Stimulated activated CD8-positive, alpha-beta memory T cell treated with anti-CD3 and anti-CD28 coated beads, Interleukin-12 subunit alpha, Interleukin-12 subunit beta, amount 100 ng/mL, for 24 hours (primary cell): ENCODE results near the gene TET2.

Source experiments
- DNase-seq: peaks from one replicate; pipeline ENCODE4 v3.0.0-alpha.2; 2020; ENCODE audit errors: extremely low read depth

Gene TET2

GRCh38 chr4:105140684-105141490, 5.8 kb upstream of the TET2 start:
- no peak for DNase-seq

DNA sequence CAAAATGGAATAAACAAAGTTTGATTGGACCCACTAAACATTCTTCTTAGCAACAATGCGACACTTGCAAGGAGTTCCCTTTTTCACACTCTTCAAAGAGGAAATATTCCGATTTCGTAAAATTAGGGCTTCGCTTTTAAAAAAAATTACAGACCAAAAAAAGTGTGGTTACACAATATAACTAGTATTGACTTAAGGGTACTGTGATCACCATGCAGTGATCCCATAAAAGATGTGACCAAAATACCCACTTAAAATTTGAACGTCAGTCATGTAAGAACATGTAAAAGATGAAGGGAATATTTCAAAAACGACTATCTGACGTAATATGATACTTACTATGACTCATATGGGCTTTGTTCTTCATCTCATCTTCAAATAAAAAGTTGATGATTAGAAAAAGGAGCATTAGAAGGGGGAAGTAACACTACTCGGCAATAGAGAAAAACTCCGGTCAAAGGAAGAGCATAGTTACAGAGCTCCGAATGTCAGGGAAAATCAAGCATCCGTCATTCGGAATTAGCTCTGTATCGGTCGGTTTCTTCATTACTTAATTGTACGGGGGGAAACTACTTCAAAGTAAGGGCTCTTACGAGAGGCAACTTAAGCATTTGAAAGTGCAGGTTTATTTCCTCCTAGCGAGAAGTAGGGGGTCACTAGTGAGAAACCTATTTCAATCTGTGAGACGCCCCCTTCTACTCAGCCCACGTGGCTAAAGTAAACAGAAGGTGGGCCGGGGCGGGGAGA, 1.3 kb upstream of the TET2 start:
- no peak for DNase-seq

GRCh38 chr4:105145903-105146275, 787 bp upstream of the TET2 start:
- DNase-seq, result no peak

GRCh38 chr4:105147016-105147552, 408 bp downstream of the TET2 start:
- DNase-seq, result no peak

DNA sequence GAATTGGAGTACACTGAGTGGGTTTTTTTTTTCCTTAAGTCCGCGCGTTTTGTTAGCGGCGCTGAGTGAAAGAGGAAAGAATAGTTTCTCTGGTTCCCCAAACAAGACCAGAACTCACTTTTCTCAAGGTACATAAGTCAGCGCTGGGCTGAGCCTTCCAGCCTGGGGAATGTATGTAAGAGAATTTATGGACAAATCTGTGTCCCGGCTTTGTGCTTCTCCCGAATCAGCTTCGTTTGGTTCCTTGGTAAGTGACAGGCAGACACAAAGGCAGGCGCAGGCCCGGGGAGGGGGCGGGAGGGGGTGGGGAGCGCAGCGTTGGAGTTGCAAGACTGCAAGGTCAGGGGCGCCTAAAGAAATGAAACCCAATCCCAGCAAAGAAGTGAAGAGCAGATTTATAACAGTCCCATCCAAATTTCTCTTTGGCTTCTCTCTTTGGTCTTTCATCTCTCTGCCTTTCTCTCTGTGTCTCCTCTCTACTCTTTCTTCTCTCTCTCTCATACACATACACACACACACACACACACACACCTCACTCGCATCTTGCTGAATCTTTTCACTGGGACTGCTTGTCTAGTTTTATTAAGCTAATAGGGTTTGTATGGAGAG, 981 bp downstream of the TET2 start:
- DNase-seq, result no peak

DNA sequence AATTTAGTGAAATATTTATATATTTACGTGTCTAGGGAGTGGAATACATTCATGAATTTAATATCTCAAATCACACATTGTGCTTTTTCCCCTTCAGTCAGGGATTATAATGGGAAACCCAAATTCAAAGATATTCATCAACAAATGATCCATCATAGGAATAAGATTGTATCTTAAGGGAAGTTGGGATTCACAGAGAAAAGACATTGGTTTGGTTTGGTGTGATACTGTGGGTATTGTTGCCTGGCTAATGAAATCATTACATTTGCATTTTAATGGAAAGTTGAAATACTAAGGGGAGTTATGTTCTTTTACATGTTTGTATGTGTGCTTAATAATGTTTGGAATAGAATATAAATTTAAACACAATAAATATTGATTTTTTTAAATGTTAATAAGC, 1.7 kb downstream of the TET2 start:
- no peak for DNase-seq

GRCh38 chr4:105148776-105149175, 2.1 kb downstream of the TET2 start:
- no peak for DNase-seq

DNA sequence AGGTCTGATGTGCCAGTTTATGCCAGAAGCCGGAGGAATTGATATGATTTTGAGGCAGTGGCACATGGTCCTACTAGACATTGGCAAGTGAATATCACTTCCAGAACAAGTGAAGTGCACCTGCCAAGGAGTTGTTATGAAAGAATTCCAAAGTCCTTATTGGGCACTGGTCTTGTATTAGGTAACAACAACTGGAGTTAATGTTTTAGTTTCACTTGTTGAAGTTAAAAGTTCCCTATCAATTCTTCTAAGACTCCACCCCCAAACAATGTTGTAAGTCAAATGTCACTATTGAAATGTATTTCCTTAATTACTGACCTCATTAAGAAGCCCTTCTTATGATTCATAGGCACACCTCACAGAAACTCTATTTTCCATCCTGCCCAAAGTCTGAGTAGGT, 3.1 kb downstream of the TET2 start:
- DNase-seq, result no peak

- DNase-seq, result no peak
Measured at GRCh38 chr4:105150503-105150902, 3.8 kb downstream of the TET2 start.

- DNase-seq, result no peak
Measured at GRCh38 chr4:105153749-105154148, 7.1 kb downstream of the TET2 start.

GRCh38 chr4:105154576-105154975, 7.9 kb downstream of the TET2 start:
- no peak for DNase-seq

DNA sequence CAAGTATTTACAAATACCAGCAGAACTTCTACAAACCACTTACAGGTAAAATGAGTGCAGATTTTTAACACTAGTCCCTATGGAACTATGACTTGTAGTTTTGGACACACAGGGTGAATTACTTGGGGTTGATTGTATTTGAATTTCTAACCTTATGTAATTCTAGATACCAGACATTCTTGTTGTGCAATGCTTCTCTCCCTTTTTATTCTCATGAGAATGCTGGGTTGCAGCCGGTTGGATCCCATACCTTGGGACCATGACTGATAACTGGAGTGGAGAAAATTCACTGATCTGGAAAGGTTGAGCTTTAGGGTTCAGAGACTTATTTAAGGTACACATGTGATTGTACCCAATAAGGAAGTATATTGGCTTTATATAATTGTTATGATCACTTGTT, 8.8 kb downstream of the TET2 start:
- no peak for DNase-seq

GRCh38 chr4:105158837-105159236, 12.2 kb downstream of the TET2 start:
- DNase-seq, result no peak

DNA sequence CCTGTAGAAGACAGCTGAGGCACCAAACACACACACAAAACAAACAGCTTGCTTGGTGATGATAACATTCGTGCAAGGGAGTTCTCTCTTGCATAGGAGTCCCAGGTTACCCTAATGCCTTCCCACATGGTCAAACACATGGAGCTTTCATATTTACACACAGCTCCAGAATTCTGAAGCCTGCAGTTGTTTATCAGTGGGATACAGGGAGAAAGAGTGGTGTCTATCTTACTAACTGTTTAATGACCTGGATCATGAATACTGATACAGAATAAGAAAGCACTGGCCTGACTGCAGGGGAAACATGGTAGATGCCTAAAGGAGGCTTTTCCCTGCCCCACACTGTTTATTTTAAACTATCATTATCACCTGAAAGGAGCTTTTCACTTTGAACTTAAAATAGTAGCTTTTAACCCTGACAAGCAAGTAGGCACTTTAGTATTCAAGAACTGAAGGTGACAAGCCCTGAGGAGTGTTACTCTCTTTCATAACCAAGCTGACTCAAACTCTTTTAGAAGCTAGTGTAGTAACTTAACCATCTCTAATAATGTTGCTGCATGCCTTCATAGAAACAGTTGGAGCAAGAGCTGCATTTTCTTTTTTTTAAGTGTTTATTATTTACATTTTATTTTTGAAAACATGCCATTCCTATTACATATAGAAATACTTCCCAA, 15.6 kb downstream of the TET2 start:
- DNase-seq, result no peak

- no peak for DNase-seq
Measured at GRCh38 chr4:105164548-105164947, 17.9 kb downstream of the TET2 start.

- DNase-seq, result no peak
Measured at GRCh38 chr4:105166066-105166465, 19.4 kb downstream of the TET2 start.

GRCh38 chr4:105170711-105171110, 24.0 kb downstream of the TET2 start:
- DNase-seq, result no peak

- no peak for DNase-seq
Measured at GRCh38 chr4:105171912-105172311, 25.2 kb downstream of the TET2 start.

DNA sequence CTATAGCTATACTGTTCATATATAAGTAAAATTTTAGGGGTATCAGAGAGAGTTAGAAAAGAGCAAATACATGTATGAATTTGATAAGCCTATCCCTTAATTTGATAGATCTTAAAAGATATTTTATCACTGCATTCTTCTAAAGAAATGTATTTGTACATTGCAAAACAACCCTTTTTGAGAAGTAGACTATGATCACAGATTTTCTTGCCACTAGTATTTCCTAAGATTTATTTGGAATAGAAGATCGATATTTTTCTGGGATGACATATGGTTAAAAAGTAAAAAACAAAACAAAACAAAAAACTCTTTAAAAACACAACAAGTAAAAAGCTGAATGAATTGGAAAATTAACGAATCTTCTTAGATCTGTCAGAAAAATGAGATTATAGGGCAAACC, 27.4 kb downstream of the TET2 start:
- no peak for DNase-seq

- no peak for DNase-seq
Measured at GRCh38 chr4:105179539-105180401, 33.1 kb downstream of the TET2 start.

GRCh38 chr4:105181259-105181658, 34.6 kb downstream of the TET2 start:
- no peak for DNase-seq
